SH-SY5Y (cell line): ENCODE measurements around the gene PHOSPHO2.

Source experiments
- GATA2 ChIP-seq: IDR thresholded peaks from 2 replicates; pipeline ENCODE4 v1.6.1; 2011; ENCODE audit warnings: mild to moderate bottlenecking, low read depth, low read length
- GATA3 ChIP-seq: IDR thresholded peaks from 2 replicates; pipeline ENCODE4 v1.6.1; 2011; ENCODE audit warnings: low read depth, mild to moderate bottlenecking, low read length, moderate library complexity

- TF ChIP-seq GATA2 (no peak), GATA3 (no peak)
These were observed 1.6 kb upstream of the PHOSPHO2 start for GRCh38 chr2:169692718-169693117.
